Subcutaneous abdominal adipose tissue (tissue), 5 donors: ENCODE data around the gene SUPT3H.

ENCODE experiments used
- H3K27ac ChIP-seq: one replicate; pipeline ENCODE4 v1.7.0; 2013; ENCODE audit warnings: low read depth, mild to moderate bottlenecking, inconsistent platforms, low read length, moderate library complexity
- H3K27me3 ChIP-seq, 5 donors: one replicate each; pipeline ENCODE4 v1.7.0; 2013; ENCODE audit warnings: low read length in 5 of 5, inconsistent platforms in 1 of 5; ENCODE audit not compliant: control insufficient read depth in 5 of 5, insufficient read depth in 4 of 5
- H3K36me3 ChIP-seq, 5 donors: one replicate each; pipeline ENCODE4 v1.7.0; 2013; ENCODE audit warnings: low read length in 5 of 5; ENCODE audit not compliant: control insufficient read depth in 5 of 5, insufficient read depth in 5 of 5
- H3K4me1 ChIP-seq, 5 donors: one replicate each; pipeline ENCODE4 v1.7.0; 2013; ENCODE audit warnings: low read length in 5 of 5, mild to moderate bottlenecking in 3 of 5, moderate library complexity in 1 of 5; ENCODE audit not compliant: control insufficient read depth in 5 of 5, insufficient read depth in 5 of 5
- H3K4me3 ChIP-seq, 5 donors: one replicate each; pipeline ENCODE4 v1.7.0; 2013; ENCODE audit warnings: low read length in 5 of 5, low read depth in 1 of 5
- H3K9ac ChIP-seq, 5 donors: one replicate each; pipeline ENCODE4 v1.7.0; 2013; ENCODE audit warnings: low read length in 5 of 5, mild to moderate bottlenecking in 4 of 5, moderate library complexity in 3 of 5
- H3K9me3 ChIP-seq, 5 donors: one replicate each; pipeline ENCODE4 v1.7.0; 2013; ENCODE audit warnings: low read length in 5 of 5; ENCODE audit not compliant: control insufficient read depth in 5 of 5
- donor health status: healthy.
- donor health status: healthy.
- donor health status: healthy.
- donor health status: healthy.
- donor health status: healthy.

The SUPT3H gene

DNA sequence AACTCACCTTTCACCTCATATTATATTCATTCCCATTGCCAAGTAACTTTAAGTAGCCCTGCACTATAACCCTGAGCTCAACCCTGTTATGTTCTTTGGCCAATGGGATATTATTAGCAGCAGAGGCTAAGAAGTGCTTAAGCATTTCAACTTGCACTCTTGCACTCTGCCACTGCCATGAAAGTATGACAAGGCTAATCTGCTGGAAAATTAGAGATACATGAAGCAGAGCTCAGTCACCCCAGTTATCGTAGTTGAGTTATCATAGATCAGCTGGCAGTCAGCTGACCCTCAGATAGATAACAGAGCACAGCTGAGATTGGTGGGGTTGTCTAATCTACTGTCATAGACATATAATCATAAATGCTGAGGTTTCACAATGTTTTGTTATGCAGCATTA lies 259.0 kb downstream of the SUPT3H start:
- Histone ChIP-seq H3K4me3 (no peak overlapping the region), H3K27ac (no peak overlapping the region)

DNA sequence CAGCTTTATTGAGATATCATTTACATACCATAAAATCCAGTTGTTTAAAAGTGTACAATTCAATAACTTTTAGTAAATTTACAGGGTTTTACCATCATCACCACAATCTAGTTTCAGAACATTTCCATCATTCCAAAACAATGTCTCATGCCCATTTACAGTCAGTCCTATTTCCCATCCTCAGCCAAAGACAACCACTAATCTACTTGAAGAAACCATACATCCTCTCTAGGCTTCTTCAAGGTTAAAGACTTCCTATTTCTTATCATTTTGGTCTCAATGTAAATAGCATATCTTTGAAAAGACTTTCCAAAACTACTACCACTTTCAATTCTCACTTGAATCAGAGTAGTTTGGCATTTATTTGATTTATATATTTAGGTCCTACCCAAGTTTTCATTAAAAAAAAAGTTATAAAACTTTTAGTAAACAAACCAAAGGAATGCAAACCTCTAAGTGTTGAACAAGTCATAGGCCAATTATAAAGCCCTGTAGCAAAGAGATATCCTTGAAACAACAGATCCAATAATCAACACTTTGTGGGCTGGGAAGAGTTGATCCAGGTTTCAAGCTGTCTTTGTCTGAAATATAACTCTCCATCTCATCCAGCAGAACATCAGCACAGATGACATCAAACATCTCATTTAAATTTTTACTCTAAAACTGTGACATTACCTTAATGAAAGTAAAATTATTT lies 260.9 kb downstream of the SUPT3H start:
- no peaks in the 10 kb centered on the region for H3K9me3 ChIP-seq
- no peaks in the 10 kb centered on the region for H3K36me3 ChIP-seq
- H3K4me3 ChIP-seq = no peak overlapping the region
- H3K27me3 ChIP-seq = no peaks in the 10 kb centered on the region
- no peak overlapping the region for H3K9ac ChIP-seq
- peaks cover 0 to 4% (median 0%) of the 10 kb centered on the region in 5 donors for H3K4me1 ChIP-seq
- H3K27ac ChIP-seq = no peak overlapping the region

More for the DNA sequence above, 259.0 kb downstream of the SUPT3H start:
- H3K27me3 ChIP-seq = no peaks in the 10 kb centered on the region
- no peaks in the 10 kb centered on the region for H3K9me3 ChIP-seq
- H3K9ac ChIP-seq = no peak overlapping the region
- H3K36me3 ChIP-seq = no peaks in the 10 kb centered on the region
- H3K4me1 ChIP-seq = peaks cover 0 to 4% (median 0%) of the 10 kb centered on the region in 5 donors

DNA sequence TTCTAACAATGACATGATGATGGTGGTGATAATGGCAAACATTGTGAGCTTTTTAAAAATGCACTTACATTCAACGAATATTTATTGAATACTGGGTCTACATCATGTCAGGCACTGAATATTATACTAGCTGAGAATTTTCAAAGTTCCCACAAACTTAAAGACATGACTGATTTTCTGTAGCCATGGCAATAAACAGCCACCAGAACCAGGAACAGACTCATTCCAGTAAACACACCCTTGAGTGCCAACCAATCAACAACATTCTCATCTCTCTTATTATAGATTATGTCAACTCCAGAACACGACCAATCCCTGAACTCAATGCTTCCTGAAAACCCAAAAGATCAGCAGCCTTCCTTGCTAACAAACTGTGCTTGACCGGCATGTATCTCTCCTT lies 262.0 kb downstream of the SUPT3H start:
- Histone ChIP-seq H3K4me3 (no peak overlapping the region), H3K9ac (no peak overlapping the region), H3K27me3 (no peaks in the 10 kb centered on the region), H3K27ac (no peak overlapping the region), H3K4me1 (no peaks in the 10 kb centered on the region), H3K9me3 (no peaks in the 10 kb centered on the region), H3K36me3 (no peaks in the 10 kb centered on the region)

DNA sequence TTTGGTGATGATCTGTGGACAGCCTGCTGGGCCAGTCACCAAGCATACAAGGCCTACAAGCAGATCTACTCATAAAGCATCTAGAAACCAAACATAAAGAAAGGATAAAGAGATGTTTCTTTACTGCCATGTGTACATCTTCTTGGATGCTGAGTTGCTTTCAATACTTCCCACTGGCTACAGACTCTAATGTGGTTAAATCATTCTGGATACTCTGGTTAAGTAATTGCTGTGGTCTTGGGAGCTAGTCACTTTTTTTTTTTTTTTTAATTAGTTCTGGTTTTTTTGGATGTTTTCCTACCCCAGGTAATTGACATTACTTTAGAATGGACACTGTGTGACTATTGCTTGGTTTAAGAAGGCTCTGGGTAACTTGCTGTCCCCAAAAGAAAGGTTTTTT lies 265.0 kb downstream of the SUPT3H start:
- peaks cover 0 to 3% (median 0%) of the 10 kb centered on the region in 5 donors for H3K9me3 ChIP-seq
- H3K36me3 ChIP-seq = no peaks in the 10 kb centered on the region
- H3K4me3 ChIP-seq = no peak overlapping the region
- no peak overlapping the region for H3K9ac ChIP-seq
- H3K27me3 ChIP-seq = no peaks in the 10 kb centered on the region
- no peak overlapping the region for H3K27ac ChIP-seq
- no peaks in the 10 kb centered on the region for H3K4me1 ChIP-seq

DNA sequence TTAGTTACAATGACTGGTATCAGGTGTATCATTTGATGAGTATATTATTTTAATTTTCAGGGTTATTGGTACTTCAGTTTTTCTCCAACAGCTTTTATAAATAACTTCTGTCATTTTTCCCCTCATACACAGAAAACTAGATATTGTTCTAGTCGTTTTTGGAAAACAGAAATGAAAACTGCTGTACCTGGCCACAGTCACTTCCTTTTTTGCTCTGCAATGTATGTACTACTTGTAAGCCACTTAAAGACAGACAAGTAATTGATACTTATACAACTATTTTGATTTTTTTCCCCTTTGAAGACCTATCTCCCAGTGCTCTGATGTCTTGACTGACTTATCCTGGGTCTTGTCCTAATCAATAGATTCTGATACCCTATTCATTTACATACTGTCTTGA lies 268.2 kb downstream of the SUPT3H start:
- Histone ChIP-seq H3K4me3 (no peak overlapping the region), H3K27me3 (no peaks in the 10 kb centered on the region), H3K27ac (no peak overlapping the region), H3K4me1 (no peaks in the 10 kb centered on the region), H3K9ac (no peak overlapping the region), H3K9me3 (peaks cover 0 to 3% (median 0%) of the 10 kb centered on the region in 5 donors), H3K36me3 (no peaks in the 10 kb centered on the region)

DNA sequence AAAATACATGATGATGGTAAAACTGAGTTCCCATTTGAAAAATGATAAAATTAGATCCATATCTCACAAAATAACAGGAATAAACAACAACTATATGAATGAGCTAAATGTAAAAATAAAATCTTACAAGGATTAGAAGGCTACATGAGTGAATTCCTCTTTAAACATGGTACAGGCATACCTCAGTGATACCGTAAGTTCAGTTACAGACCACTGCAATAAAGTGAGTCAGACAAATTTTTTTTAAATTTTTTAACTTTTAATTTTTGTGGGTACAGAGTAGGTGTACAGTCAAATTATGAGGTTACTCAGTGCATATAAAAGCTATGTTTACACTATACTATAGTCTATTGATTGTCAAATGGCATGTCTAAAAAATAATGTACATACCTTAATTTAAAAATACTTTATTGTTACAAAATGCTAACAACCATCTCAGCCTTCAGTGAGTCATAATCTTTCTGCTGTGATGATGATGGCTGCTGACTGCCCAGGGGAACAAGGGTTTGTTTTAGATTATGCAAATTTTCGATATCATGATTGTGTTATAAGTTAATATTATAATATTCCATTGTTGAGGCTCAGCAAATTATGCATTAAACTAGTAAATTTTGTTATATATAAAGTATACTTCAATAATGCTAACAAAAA lies 272.4 kb downstream of the SUPT3H start:
- H3K9ac ChIP-seq = no peak overlapping the region
- H3K36me3 ChIP-seq = no peaks in the 10 kb centered on the region
- no peak overlapping the region for H3K4me3 ChIP-seq
- no peaks in the 10 kb centered on the region for H3K27me3 ChIP-seq
- peaks cover 0 to 3% (median 0%) of the 10 kb centered on the region in 5 donors for H3K9me3 ChIP-seq
- H3K27ac ChIP-seq = no peak overlapping the region
- no peaks in the 10 kb centered on the region for H3K4me1 ChIP-seq

DNA sequence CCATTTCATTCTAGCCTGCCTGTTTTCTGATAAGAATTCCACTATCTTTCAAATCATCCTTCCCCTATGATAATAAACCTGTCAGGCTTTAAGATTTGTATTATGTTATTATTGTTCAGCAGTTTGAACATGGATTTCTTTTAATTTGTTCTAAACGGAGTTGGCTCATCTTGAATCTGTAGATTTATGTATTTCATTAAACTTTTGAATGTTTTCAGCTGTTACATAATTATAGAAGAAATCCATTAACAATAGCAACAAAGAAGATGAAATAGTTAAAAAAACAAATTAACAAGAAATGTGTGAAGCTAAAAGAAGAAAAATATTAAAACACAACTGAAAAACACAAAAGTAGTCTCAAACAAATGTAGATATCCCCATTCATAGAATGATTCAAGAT lies 273.3 kb downstream of the SUPT3H start:
- no peaks in the 10 kb centered on the region for H3K27me3 ChIP-seq
- H3K4me3 ChIP-seq = no peak overlapping the region
- no peaks in the 10 kb centered on the region for H3K36me3 ChIP-seq
- H3K9me3 ChIP-seq = peaks cover 0 to 3% (median 0%) of the 10 kb centered on the region in 5 donors
- H3K9ac ChIP-seq = no peak overlapping the region
- no peaks in the 10 kb centered on the region for H3K4me1 ChIP-seq
- no peak overlapping the region for H3K27ac ChIP-seq

DNA sequence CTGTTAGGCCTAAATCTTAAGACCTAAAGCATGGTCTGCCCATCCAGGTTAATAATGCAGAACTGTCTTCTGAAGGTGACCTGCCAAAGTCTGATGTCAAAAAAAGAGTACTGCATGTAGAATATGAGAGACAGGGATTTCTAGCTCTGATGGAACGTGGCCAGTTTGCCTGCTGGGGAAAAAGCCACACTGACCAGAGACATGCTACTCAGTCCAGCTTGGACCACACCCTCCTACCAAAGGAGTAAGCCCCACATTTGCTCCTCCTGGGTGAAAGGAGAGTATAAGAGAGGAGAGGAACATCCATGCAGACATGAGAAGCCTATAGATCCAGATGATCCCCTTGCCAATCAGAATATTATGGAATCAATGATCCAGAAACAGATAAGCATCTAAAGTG lies 279.5 kb downstream of the SUPT3H start:
- H3K9ac ChIP-seq = no peak overlapping the region
- H3K27me3 ChIP-seq = no peaks in the 10 kb centered on the region
- no peak overlapping the region for H3K27ac ChIP-seq
- no peak overlapping the region for H3K4me3 ChIP-seq
- H3K9me3 ChIP-seq = no peaks in the 10 kb centered on the region
- H3K36me3 ChIP-seq = peaks cover 0 to 3% (median 0%) of the 10 kb centered on the region in 5 donors
- H3K4me1 ChIP-seq = no peaks in the 10 kb centered on the region

DNA sequence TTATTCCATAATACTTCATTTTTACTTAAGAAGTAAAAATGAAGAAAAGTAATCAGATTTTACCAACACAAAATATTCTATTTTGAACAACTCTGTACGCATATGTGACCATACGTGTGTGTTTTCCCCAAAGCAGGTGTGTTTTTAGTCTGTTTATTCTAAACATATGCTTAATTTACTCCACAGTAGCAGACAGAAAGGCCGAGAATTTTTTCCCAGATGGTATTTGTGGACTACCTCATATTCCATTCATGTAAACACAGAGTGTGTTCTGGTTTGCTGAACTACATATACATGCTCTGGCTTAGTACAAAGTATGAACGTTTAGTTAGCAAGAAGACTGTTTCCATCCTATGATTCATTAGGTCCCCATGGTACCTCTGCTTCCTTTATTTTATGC lies 282.9 kb downstream of the SUPT3H start:
- no peak overlapping the region for H3K9ac ChIP-seq
- H3K36me3 ChIP-seq = peaks cover 0 to 3% (median 0%) of the 10 kb centered on the region in 5 donors
- no peaks in the 10 kb centered on the region for H3K9me3 ChIP-seq
- no peaks in the 10 kb centered on the region for H3K4me1 ChIP-seq
- H3K4me3 ChIP-seq = no peak overlapping the region
- H3K27me3 ChIP-seq = no peaks in the 10 kb centered on the region
- H3K27ac ChIP-seq = no peak overlapping the region

DNA sequence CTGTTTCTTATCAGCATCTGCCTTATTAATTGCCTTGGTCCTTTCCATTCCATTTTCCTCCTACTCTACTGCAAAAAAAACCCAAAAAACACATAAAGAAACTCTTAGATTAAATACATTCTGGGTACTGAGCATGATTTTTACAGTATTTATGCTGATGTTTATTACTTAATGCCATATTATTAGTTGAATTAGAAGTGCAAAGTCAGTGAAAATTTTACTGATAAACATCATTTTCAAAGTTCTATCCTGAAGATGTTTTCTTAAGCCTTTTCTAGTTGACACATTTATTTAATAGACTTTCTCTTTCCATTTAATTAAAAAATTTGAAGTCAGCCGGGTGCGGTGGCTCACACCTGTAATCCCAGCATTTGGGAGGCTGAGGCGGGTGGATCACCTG lies 285.6 kb downstream of the SUPT3H start:
- H3K9ac ChIP-seq = no peak overlapping the region

More for the DNA sequence above, 285.6 kb downstream of the SUPT3H start:
- Histone ChIP-seq H3K27ac (no peak overlapping the region), H3K4me1 (no peaks in the 10 kb centered on the region), H3K9me3 (no peaks in the 10 kb centered on the region), H3K27me3 (no peaks in the 10 kb centered on the region), H3K4me3 (no peak overlapping the region), H3K36me3 (no peaks in the 10 kb centered on the region)
